Measurements from ENCODE around the gene PHOSPHO1.

Gene PHOSPHO1

GRCh38 chr17:49241692-49242397, 11.3 kb upstream of the PHOSPHO1 start:
- DNase-seq, result no peak

- DNase-seq, result no peak
These were observed 10.5 kb upstream of the PHOSPHO1 start for GRCh38 chr17:49241040-49241439.

GRCh38 chr17:49240619-49241018, 10.0 kb upstream of the PHOSPHO1 start:
- DNase-seq, result no peak

- DNase-seq, result no peak
These were observed 9.4 kb upstream of the PHOSPHO1 start for GRCh38 chr17:49239963-49240362.

- DNase-seq, result no peak
These were observed 5.3 kb upstream of the PHOSPHO1 start for GRCh38 chr17:49235896-49236295.

- no peak for DNase-seq
These were observed 4.0 kb upstream of the PHOSPHO1 start for GRCh38 chr17:49234509-49235080.

- no peak for DNase-seq
These were observed 942 bp upstream of the PHOSPHO1 start for GRCh38 chr17:49231563-49231894.

GRCh38 chr17:49229805-49230600, 584 bp downstream of the PHOSPHO1 start:
- no peak for DNase-seq

- DNase-seq, result no peak
These were observed 1.3 kb downstream of the PHOSPHO1 start for GRCh38 chr17:49229076-49229804.

- DNase-seq, result peak; percentile 79
These were observed 2.9 kb downstream of the PHOSPHO1 start for GRCh38 chr17:49227436-49228261.

- no peak for DNase-seq
These were observed 3.7 kb downstream of the PHOSPHO1 start for GRCh38 chr17:49226771-49227435.

GRCh38 chr17:49225554-49226236, 4.9 kb downstream of the PHOSPHO1 start:
- DNase-seq, result no peak

GRCh38 chr17:49224997-49225337, 5.6 kb downstream of the PHOSPHO1 start:
- no peak for DNase-seq

- peak; percentile 57 for DNase-seq
These were observed 6.2 kb downstream of the PHOSPHO1 start for GRCh38 chr17:49224198-49224996.

GRCh38 chr17:49223517-49224197, 6.9 kb downstream of the PHOSPHO1 start:
- DNase-seq, result peak; percentile 72

- no peak for DNase-seq
These were observed 7.4 kb downstream of the PHOSPHO1 start for GRCh38 chr17:49223168-49223516.

- no peak for DNase-seq
These were observed 10.6 kb downstream of the PHOSPHO1 start for GRCh38 chr17:49219987-49220386.

- peak; percentile 59 for DNase-seq
These were observed 11.4 kb downstream of the PHOSPHO1 start for GRCh38 chr17:49218941-49219913.

Measured in activated CD4-positive, alpha-beta T cell treated with anti-CD3 and anti-CD28 coated beads, Interleukin-10, Interleukin-2, amounts not matched to agents 100 ng/mL and 50 ng/mL, durations not matched to agents 16 hours and 8 hours (primary cell).